ENCODE measurements around the gene RNU5B-1. TPM values are rescaled to one million over a fixed set of nuclear protein-coding genes. Genes with fewer than 3 reads are reported as not detected.

RNU5B-1 gene
- total and polyA plus RNA-seq, 4 donors, result not detected

- Histone ChIP-seq H3K27me3 (ENCODE audit: control insufficient read depth in 4 of 4, insufficient read depth in 4 of 4, low read length in 3 of 4) (no peaks in the 10 kb centered on the region), H3K9ac (ENCODE audit: low read depth in 1 of 2, low read length in 2 of 2) (no peak overlapping the region), H3K9me3 (ENCODE audit: control insufficient read depth in 4 of 4, low read length in 3 of 4) (no peaks in the 10 kb centered on the region), H3K4me3 (ENCODE audit: low read depth in 1 of 3, low read length in 3 of 3) (no peak overlapping the region), H3K4me1 (ENCODE audit: control insufficient read depth in 4 of 4, insufficient read depth in 4 of 4, low read length in 3 of 4) (no peaks in the 10 kb centered on the region), H3K27ac (ENCODE audit: low read depth in 1 of 2, low read length in 2 of 2) (no peak overlapping the region), H3K36me3 (ENCODE audit: control insufficient read depth in 4 of 4, insufficient read depth in 3 of 4, low read depth in 1 of 4, low read length in 3 of 4) (peaks cover 0 to 24% (median 12%) of the 10 kb centered on the region in 4 donors)
- no peak for DNase-seq (ENCODE audit: low spot score)
- WGBS, result 85% methylated on average over 1 of the region's 1 CpG
- TF ChIP-seq ZBTB33 (IDR thresholded peaks at IDR 0.05) (no peak), YY1 (IDR thresholded peaks at IDR 0.05) (no peak)
These were observed 49.7 kb upstream of the RNU5B-1 start for GRCh38 chr15:65254758-65255157.

DNA sequence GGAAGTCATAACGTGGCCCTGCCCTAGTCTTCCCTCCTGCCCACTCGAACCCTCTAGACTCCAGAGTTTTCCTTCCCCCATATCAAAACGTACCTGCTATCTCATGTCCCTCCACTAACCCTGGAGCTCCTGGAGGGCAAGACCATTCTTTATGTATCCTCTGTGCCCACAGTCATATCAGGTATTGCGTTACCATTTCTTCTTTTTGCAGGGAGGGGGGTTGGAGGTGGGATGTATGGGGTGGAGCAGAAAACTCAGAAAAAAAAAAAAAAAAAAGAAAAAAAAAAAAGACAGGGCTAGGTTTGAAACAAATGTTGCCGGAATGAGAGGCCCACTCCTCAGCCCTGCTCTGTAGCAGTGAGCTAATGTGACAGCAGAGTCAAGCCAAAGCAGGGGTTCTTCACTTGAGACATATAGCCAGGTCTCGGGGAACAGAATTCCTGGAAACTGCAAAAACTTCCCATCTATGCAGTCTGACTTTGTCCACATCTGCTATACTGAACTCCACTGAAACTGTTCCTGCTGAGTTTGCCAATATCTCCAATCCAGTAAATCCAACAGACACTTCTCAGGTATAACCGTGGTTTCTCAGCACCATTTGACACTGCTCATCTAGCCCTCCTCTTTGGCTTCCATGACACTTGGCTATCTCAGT, 48.9 kb upstream of the RNU5B-1 start:
- Histone ChIP-seq H3K27ac (ENCODE audit: low read depth in 1 of 2, low read length in 2 of 2) (no peak overlapping the region), H3K9ac (ENCODE audit: low read depth in 1 of 2, low read length in 2 of 2) (no peak overlapping the region), H3K27me3 (ENCODE audit: control insufficient read depth in 4 of 4, insufficient read depth in 4 of 4, low read length in 3 of 4) (no peaks in the 10 kb centered on the region), H3K9me3 (ENCODE audit: control insufficient read depth in 4 of 4, low read length in 3 of 4) (no peaks in the 10 kb centered on the region), H3K4me3 (ENCODE audit: low read depth in 1 of 3, low read length in 3 of 3) (no peak overlapping the region), H3K36me3 (ENCODE audit: control insufficient read depth in 4 of 4, insufficient read depth in 3 of 4, low read depth in 1 of 4, low read length in 3 of 4) (peaks cover 0 to 33% (median 19%) of the 10 kb centered on the region in 4 donors), H3K4me1 (ENCODE audit: control insufficient read depth in 4 of 4, insufficient read depth in 4 of 4, low read length in 3 of 4) (no peaks in the 10 kb centered on the region)
- WGBS, result 96% methylated on average over 7 of the region's 7 CpGs
- TF ChIP-seq, protein P1, sequence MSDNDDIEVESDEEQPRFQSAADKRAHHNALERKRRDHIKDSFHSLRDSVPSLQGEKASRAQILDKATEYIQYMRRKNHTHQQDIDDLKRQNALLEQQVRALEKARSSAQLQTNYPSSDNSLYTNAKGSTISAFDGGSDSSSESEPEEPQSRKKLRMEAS (IDR thresholded peaks at IDR 0.05), result no peak
- TF ChIP-seq ZBTB33 (IDR thresholded peaks at IDR 0.05) (no peak), EGR1 (IDR thresholded peaks at IDR 0.05; ENCODE audit: low read depth in 2 of 2) (no peak), HNF4G (IDR thresholded peaks at IDR 0.05) (no peak), FOXA1 (IDR thresholded peaks at IDR 0.05) (no peak), ATF3 (IDR thresholded peaks at IDR 0.05) (no peak), RXRA (IDR thresholded peaks at IDR 0.05) (no peak)
- TF ChIP-seq, protein P2, sequence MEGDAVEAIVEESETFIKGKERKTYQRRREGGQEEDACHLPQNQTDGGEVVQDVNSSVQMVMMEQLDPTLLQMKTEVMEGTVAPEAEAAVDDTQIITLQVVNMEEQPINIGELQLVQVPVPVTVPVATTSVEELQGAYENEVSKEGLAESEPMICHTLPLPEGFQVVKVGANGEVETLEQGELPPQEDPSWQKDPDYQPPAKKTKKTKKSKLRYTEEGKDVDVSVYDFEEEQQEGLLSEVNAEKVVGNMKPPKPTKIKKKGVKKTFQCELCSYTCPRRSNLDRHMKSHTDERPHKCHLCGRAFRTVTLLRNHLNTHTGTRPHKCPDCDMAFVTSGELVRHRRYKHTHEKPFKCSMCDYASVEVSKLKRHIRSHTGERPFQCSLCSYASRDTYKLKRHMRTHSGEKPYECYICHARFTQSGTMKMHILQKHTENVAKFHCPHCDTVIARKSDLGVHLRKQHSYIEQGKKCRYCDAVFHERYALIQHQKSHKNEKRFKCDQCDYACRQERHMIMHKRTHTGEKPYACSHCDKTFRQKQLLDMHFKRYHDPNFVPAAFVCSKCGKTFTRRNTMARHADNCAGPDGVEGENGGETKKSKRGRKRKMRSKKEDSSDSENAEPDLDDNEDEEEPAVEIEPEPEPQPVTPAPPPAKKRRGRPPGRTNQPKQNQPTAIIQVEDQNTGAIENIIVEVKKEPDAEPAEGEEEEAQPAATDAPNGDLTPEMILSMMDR (IDR thresholded peaks at IDR 0.05; ENCODE audit: low read depth, low read length, missing input control), result no peak
- no peak for DNase-seq (ENCODE audit: low spot score)

All from liver (tissue), 9 donors.